Upper lobe of left lung (tissue), 4 donors: Measurements from ENCODE around the gene TBXAS1.

ENCODE experiments used
- CTCF ChIP-seq, 6 experiments: fragments of 450-650 bp in 4 of 6; fragments of 200-600 bp in 2 of 6; sonication (generic) in 2 of 6; IDR thresholded peaks; one replicate each; pipeline ENCODE4 v1.5.1; 2016 to 2019; ENCODE audit warnings: antibody characterized with exemption in 6 of 6
- POLR2A ChIP-seq, 4 donors: fragments of 450-650 bp; IDR thresholded peaks; one replicate each; pipeline ENCODE4 v1.5.1; 2016 to 2017; ENCODE audit warnings: antibody characterized with exemption in 4 of 4, mild to moderate bottlenecking in 2 of 4
- POLR2AphosphoS5 ChIP-seq, 2 donors: sonication (generic); formaldehyde crosslinking; IDR thresholded peaks; one replicate each; pipeline ENCODE4 v1.5.1; 2017; ENCODE audit warnings: antibody characterized with exemption in 2 of 2

- no peak for TF ChIP-seq POLR2AphosphoS5 (IDR thresholded peaks at IDR 0.05)
- TF ChIP-seq CTCF (IDR thresholded peaks at IDR 0.05) = no peak
- TF ChIP-seq POLR2A (IDR thresholded peaks at IDR 0.05) = no peak
These were observed 179.9 kb downstream of the TBXAS1 start for GRCh38 chr7:140008755-140009610.
